Measurements from ENCODE around the gene TPPP3.

Gene TPPP3

GRCh38 chr16:67430977-67431774 lies 37.9 kb upstream of the TPPP3 start, which contains the start of gene HSD11B2:
Gene HSD11B2, plus strand, starts transcription at chr16:67431121. Its CDS starts 128 bp downstream, at chr16:67431249.
- no peaks in the 10 kb centered on the region for H3K9me3 Mint-ChIP-seq
- no peak within 1 kb of the TSS for H3K27ac Mint-ChIP-seq
- H3K4me3 Mint-ChIP-seq: peak within 1 kb of the TSS; percentile 87
- DNase-seq (ENCODE audit: low spot score in 2 of 2) (peak in 1 of 2 donors; percentile 30), ATAC-seq (ENCODE audit: low read depth) (peak; percentile 36)
- H3K4me1 Mint-ChIP-seq: peaks cover 25% of the 10 kb centered on the region
- no peaks in the 10 kb centered on the region for H3K36me3 Mint-ChIP-seq
- H3K27me3 Mint-ChIP-seq: peaks cover 26% of the 10 kb centered on the region

- ATAC-seq (ENCODE audit: low read depth) (peak; percentile 52), DNase-seq (ENCODE audit: low spot score in 2 of 2) (peak in 1 of 2 donors; percentile 47)
- Mint-ChIP-seq H3K27me3 (peaks cover 26% of the 10 kb centered on the region), H3K27ac (no peak overlapping the region), H3K36me3 (no peaks in the 10 kb centered on the region), H3K4me3 (peak overlapping the region; percentile 87), H3K9me3 (no peaks in the 10 kb centered on the region), H3K4me1 (peaks cover 23% of the 10 kb centered on the region)
Observed at GRCh38 chr16:67430504-67430976, 37.2 kb upstream of the TPPP3 start.

DNA sequence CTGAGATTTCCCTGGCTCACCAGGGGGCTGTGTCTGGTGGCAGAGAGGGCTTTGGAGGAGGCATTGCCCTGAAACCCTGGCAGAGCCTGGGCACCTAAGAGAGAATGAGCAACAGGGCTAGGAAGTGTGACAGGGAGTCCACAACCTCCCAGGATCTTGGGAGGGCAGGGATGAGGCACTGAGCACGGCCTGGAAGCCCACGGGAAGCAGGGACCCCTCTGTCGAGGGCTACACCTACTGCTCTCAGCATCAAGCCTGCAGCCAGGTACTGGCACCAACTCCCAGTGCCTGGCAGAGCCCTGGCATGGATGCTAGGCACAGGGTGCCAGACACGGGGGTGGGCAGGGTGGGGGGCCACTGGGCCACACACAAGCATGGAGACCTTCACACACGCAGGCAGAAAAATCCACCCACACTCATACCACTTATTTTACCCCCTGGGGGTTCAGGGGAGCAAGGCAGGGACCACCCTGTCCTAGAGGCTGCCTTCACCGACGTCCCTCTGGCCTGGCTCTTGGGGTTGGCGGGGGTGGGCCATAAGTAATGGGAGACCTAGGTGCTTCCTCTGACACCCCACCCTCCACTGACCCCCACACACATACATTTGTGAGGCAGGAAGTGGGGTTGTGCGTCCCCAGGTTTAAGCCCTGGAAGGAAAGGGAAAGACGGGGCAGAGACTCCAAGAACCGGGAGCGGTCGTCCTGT lies 36.7 kb upstream of the TPPP3 start:
- no peaks in the 10 kb centered on the region for H3K9me3 Mint-ChIP-seq
- peak overlapping the region; percentile 87 for H3K4me3 Mint-ChIP-seq
- ATAC-seq (ENCODE audit: low read depth) (no peak), DNase-seq (ENCODE audit: low spot score in 2 of 2) (no peak)
- no peaks in the 10 kb centered on the region for H3K36me3 Mint-ChIP-seq
- peaks cover 19% of the 10 kb centered on the region for H3K4me1 Mint-ChIP-seq
- H3K27ac Mint-ChIP-seq: no peak overlapping the region
- H3K27me3 Mint-ChIP-seq: peaks cover 26% of the 10 kb centered on the region

DNA sequence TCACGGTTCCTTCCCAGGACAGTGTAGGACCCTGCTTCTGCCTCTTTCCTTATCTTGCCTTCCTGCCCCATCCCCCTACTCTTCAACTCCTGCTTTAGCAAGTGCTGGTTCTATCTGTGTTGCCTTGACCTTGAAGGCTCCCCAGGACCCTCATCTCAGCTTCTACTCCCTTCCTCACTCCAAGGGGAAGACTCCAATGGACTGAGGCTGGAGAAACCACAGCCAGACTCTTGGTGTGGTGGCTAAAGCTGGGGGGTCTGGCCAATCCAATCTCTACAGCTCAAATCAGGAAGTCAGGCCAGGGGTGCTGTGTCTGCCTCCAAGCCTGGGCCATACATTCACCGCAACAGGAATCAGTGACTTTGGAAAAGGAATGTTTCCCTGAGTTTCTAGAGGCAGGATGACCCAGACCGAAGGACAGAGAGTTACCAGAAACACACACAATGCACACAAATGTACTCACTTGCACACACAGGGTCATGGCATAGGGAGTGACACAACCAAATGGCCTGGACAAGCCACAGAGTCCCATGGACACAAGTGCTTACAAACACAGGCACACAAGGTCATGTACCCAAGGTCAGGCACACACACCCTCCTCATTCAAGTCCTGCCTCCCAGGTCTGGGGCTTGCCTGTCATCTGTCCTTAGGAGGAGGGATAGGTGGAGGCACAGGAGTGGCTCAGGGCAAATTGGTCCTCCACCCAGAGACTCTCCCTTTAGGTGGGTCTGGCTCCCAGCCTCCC lies 35.9 kb upstream of the TPPP3 start:
- Mint-ChIP-seq H3K4me3 (peak overlapping the region; percentile 59), H3K36me3 (no peaks in the 10 kb centered on the region), H3K27me3 (peaks cover 26% of the 10 kb centered on the region), H3K4me1 (peaks cover 17% of the 10 kb centered on the region), H3K27ac (no peak overlapping the region), H3K9me3 (no peaks in the 10 kb centered on the region)
- ATAC-seq (ENCODE audit: low read depth) (no peak), DNase-seq (ENCODE audit: low spot score in 2 of 2) (no peak)

GRCh38 chr16:67428146-67428731 lies 34.9 kb upstream of the TPPP3 start:
- no peaks in the 10 kb centered on the region for H3K9me3 Mint-ChIP-seq
- no peak overlapping the region for H3K27ac Mint-ChIP-seq
- DNase-seq (ENCODE audit: low spot score in 2 of 2): peak; percentile 48 to 57
- H3K4me3 Mint-ChIP-seq: no peak overlapping the region
- peaks cover 28% of the 10 kb centered on the region for H3K27me3 Mint-ChIP-seq
- H3K4me1 Mint-ChIP-seq: peaks cover 12% of the 10 kb centered on the region
- H3K36me3 Mint-ChIP-seq: no peaks in the 10 kb centered on the region
- ATAC-seq (ENCODE audit: low read depth): peak; percentile 61

- ATAC-seq (ENCODE audit: low read depth): no peak
- Mint-ChIP-seq H3K4me1 (peaks cover 6% of the 10 kb centered on the region), H3K9me3 (no peaks in the 10 kb centered on the region), H3K27ac (no peak overlapping the region), H3K36me3 (no peaks in the 10 kb centered on the region), H3K4me3 (no peak overlapping the region), H3K27me3 (peaks cover 28% of the 10 kb centered on the region)
- DNase-seq (ENCODE audit: low spot score in 2 of 2): no peak
Observed at GRCh38 chr16:67426950-67427349, 33.7 kb upstream of the TPPP3 start.

GRCh38 chr16:67426022-67426421 lies 32.7 kb upstream of the TPPP3 start:
- no peak overlapping the region for H3K27ac Mint-ChIP-seq
- peaks cover 2% of the 10 kb centered on the region for H3K4me1 Mint-ChIP-seq
- no peak overlapping the region for H3K4me3 Mint-ChIP-seq
- H3K9me3 Mint-ChIP-seq: no peaks in the 10 kb centered on the region
- H3K36me3 Mint-ChIP-seq: no peaks in the 10 kb centered on the region
- ATAC-seq (ENCODE audit: low read depth): no peak
- peaks cover 28% of the 10 kb centered on the region for H3K27me3 Mint-ChIP-seq
- DNase-seq (ENCODE audit: low spot score in 2 of 2): no peak

- Mint-ChIP-seq H3K27me3 (peaks cover 28% of the 10 kb centered on the region), H3K36me3 (no peaks in the 10 kb centered on the region), H3K4me3 (no peak overlapping the region), H3K4me1 (peaks cover 2% of the 10 kb centered on the region), H3K9me3 (no peaks in the 10 kb centered on the region), H3K27ac (no peak overlapping the region)
- ATAC-seq (ENCODE audit: low read depth): no peak
- DNase-seq (ENCODE audit: low spot score in 2 of 2): no peak
Observed at GRCh38 chr16:67425580-67425979, 32.3 kb upstream of the TPPP3 start.

- Mint-ChIP-seq H3K4me3 (no peak overlapping the region), H3K9me3 (no peaks in the 10 kb centered on the region), H3K36me3 (no peaks in the 10 kb centered on the region), H3K27ac (no peak overlapping the region), H3K27me3 (peaks cover 25% of the 10 kb centered on the region), H3K4me1 (peaks cover 2% of the 10 kb centered on the region)
- DNase-seq (ENCODE audit: low spot score in 2 of 2): no peak
- peak; percentile 54 for ATAC-seq (ENCODE audit: low read depth)
Observed at GRCh38 chr16:67425061-67425460, 31.8 kb upstream of the TPPP3 start.

DNA sequence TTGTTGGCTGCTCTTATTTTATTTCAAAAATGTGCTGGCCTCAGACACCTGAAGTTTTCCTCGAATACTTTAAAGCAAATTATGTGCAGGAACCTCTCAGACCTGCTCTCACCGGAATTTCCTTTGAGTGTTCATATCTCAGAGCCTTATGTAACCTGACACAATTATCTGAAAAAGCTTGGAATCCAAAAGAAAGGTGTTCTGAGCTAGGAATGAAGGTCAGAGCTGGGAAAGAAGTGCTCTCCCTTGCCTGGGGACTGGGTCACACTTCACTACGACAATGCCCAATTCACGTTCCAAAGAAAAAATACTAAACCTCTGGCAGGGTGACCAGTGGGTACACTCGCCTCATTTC lies 30.9 kb upstream of the TPPP3 start:
- Mint-ChIP-seq H3K27me3 (peaks cover 26% of the 10 kb centered on the region), H3K9me3 (no peaks in the 10 kb centered on the region), H3K4me1 (peaks cover 2% of the 10 kb centered on the region), H3K36me3 (no peaks in the 10 kb centered on the region), H3K27ac (no peak overlapping the region), H3K4me3 (no peak overlapping the region)
- ATAC-seq (ENCODE audit: low read depth) (no peak), DNase-seq (ENCODE audit: low spot score in 2 of 2) (no peak)

GRCh38 chr16:67423611-67424260 lies 30.4 kb upstream of the TPPP3 start:
- DNase-seq (ENCODE audit: low spot score in 2 of 2) (no peak), ATAC-seq (ENCODE audit: low read depth) (no peak)
- Mint-ChIP-seq H3K4me3 (no peak overlapping the region), H3K4me1 (peaks cover 2% of the 10 kb centered on the region), H3K9me3 (no peaks in the 10 kb centered on the region), H3K36me3 (no peaks in the 10 kb centered on the region), H3K27ac (no peak overlapping the region), H3K27me3 (peaks cover 24% of the 10 kb centered on the region)

- Mint-ChIP-seq H3K36me3 (no peaks in the 10 kb centered on the region), H3K9me3 (no peaks in the 10 kb centered on the region), H3K4me1 (no peaks in the 10 kb centered on the region), H3K4me3 (no peak overlapping the region), H3K27me3 (peaks cover 24% of the 10 kb centered on the region), H3K27ac (no peak overlapping the region)
- ATAC-seq (ENCODE audit: low read depth): no peak
- DNase-seq (ENCODE audit: low spot score in 2 of 2): no peak
Observed at GRCh38 chr16:67423015-67423414, 29.7 kb upstream of the TPPP3 start.

- H3K9me3 Mint-ChIP-seq: no peaks in the 10 kb centered on the region
- peaks cover 18% of the 10 kb centered on the region for H3K27me3 Mint-ChIP-seq
- no peak overlapping the region for H3K27ac Mint-ChIP-seq
- H3K36me3 Mint-ChIP-seq: no peaks in the 10 kb centered on the region
- no peak overlapping the region for H3K4me3 Mint-ChIP-seq
- H3K4me1 Mint-ChIP-seq: peaks cover 3% of the 10 kb centered on the region
- DNase-seq (ENCODE audit: low spot score in 2 of 2) (no peak), ATAC-seq (ENCODE audit: low read depth) (no peak)
Observed at GRCh38 chr16:67421030-67421429, 27.7 kb upstream of the TPPP3 start.
